KOPT-K1 (cell line): ENCODE measurements around the gene EFCAB6.

Source experiments
- H3K27ac ChIP-seq: fragments of 200-600 bp; sonication (generic); 2 replicates; pipeline ENCODE4 v1.5.1; 2016; ENCODE audit warnings: antibody characterized with exemption, mild to moderate bottlenecking, low read depth, low read length; ENCODE audit not compliant: poor library complexity, severe bottlenecking
- H3K36me3 ChIP-seq: fragments of 200-600 bp; sonication (generic); 2 replicates; pipeline ENCODE4 v1.5.1; 2017; ENCODE audit warnings: antibody characterized with exemption, mild to moderate bottlenecking, low read length, moderate library complexity; ENCODE audit not compliant: insufficient read depth
- H3K9me3 ChIP-seq: fragments of 200-600 bp; sonication (generic); 2 replicates; pipeline ENCODE4 v1.5.1; 2017; ENCODE audit warnings: antibody characterized with exemption, low read length, mild to moderate bottlenecking; ENCODE audit not compliant: insufficient read depth, poor library complexity, severe bottlenecking

Gene EFCAB6

GRCh38 chr22:43817402-43817801 is 5.3 kb upstream of the EFCAB6 start:
- H3K27ac ChIP-seq, result no peak overlapping the region
- no peaks in the 10 kb centered on the region for H3K36me3 ChIP-seq
- H3K9me3 ChIP-seq, result no peaks in the 10 kb centered on the region

DNA sequence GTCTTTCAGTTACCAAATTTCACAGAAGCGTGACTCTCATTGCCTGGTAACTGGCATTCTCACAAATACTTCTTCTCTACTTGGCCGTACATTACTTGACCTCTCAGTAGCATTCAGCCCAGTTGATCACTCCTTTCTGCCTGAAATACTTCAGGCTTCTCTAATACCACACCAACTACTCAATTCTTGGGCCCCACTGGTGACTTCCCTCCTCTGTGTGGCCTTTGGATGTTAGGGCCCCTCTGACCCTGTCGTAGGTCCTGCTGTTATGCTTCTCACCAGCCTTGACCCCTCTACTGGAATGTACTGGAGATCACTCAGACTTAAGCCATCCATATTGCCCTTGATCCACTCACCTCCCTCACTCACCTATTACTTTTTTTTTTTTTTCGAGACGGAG is 2.2 kb upstream of the EFCAB6 start:
- Histone ChIP-seq H3K36me3 (no peaks in the 10 kb centered on the region), H3K9me3 (no peaks in the 10 kb centered on the region), H3K27ac (no peak overlapping the region)

GRCh38 chr22:43812890-43813289 is 785 bp upstream of the EFCAB6 start:
- H3K36me3 ChIP-seq, result no peaks in the 10 kb centered on the region
- H3K27ac ChIP-seq, result no peak overlapping the region
- H3K9me3 ChIP-seq, result no peaks in the 10 kb centered on the region

DNA sequence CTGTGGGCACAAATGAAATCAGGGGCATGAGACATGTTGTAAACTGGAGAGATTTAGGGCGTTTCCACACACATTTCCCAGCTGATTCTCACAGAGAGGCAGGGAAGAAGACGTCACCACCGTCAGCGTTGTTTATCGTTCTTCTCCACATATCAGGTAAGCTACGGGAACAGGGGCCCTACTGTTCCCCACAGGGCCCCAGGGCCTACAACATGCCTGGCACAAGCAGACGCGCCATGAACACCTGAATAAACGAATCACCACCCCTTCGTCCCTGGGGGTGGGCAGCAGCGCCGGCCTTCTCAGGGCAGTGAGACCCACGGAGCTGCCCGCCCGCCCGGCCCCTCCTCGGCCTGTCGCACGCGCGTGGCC is 342 bp downstream of the EFCAB6 start:
- no peak overlapping the region for H3K27ac ChIP-seq
- no peaks in the 10 kb centered on the region for H3K9me3 ChIP-seq
- no peaks in the 10 kb centered on the region for H3K36me3 ChIP-seq

DNA sequence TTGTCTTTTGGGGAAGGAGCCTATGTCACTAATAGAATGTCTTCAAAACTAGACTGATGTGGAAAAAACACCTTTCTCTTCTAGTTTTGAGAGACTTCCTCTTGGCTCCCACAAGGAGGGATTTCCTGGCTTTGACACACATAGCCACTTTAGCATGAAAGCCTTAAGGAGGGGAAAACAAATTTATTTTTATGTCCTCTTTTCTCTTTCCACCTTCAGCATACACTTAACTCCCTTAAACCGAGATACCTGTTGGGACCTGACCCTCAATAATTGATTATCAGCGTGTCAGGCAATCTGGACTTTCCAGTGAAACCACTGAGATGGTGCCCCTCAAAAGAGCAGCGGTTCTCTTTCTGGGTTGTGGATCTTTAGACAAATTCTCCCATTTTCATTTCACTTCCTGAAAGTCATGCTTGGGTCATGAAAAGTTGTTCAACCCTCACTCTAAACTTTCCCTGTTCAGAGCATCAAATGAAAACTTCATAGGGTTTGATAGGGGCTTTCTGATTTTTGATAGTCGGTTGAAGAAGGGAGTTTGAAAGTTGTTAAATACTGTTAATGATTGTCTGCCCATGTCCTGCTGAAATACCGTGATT is 9.1 kb downstream of the EFCAB6 start:
- Histone ChIP-seq H3K36me3 (no peaks in the 10 kb centered on the region), H3K9me3 (peaks cover 6% of the 10 kb centered on the region), H3K27ac (no peak overlapping the region)

DNA sequence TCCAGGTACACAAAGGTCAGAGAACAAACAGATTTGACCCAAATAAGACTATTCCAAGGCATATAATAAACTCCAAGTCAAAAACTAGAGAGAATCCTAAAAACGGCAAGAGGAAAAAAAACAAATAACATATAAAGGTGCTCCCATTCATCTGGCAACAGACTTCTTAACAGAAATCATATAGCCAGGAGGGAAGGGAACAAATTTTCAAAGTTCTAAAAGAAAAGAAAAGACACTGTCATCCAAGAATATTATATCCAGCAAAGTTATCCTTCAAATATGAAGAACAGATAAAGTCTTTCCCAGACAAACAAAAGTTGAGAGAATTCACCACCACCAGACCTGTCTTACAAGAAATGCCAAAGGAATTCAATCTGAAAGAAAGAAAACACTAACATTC is 11.1 kb downstream of the EFCAB6 start:
- H3K27ac ChIP-seq, result no peak overlapping the region
- H3K36me3 ChIP-seq, result no peaks in the 10 kb centered on the region
- peaks cover 6% of the 10 kb centered on the region for H3K9me3 ChIP-seq

DNA sequence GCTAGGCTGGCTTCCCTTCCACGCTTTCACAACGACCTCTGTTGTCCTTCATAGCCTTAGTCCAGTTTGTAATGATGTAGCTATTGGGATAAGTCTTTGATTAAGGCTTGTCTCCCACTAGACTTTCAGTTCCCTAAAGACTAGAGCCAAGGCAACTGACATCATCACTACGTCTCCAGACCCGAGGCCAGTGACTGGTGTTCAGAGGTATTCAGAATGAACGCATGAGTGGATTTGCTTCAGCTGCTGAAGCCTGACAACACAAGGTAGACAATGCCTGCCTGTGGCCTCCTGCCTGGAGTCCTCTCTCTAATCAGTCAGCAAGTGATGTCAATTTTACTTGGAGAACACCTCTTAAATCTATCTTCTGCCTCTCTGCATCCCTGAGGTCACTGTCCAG is 13.6 kb downstream of the EFCAB6 start:
- no peaks in the 10 kb centered on the region for H3K36me3 ChIP-seq
- H3K9me3 ChIP-seq, result peaks cover 6% of the 10 kb centered on the region
- no peak overlapping the region for H3K27ac ChIP-seq

GRCh38 chr22:43796567-43796966 is 15.5 kb downstream of the EFCAB6 start:
- Histone ChIP-seq H3K9me3 (peaks cover 6% of the 10 kb centered on the region), H3K27ac (no peak overlapping the region), H3K36me3 (no peaks in the 10 kb centered on the region)

- Histone ChIP-seq H3K36me3 (no peaks in the 10 kb centered on the region), H3K9me3 (no peaks in the 10 kb centered on the region), H3K27ac (no peak overlapping the region)
These were observed 16.8 kb downstream of the EFCAB6 start for GRCh38 chr22:43795320-43795719.

- Histone ChIP-seq H3K36me3 (no peaks in the 10 kb centered on the region), H3K27ac (no peak overlapping the region), H3K9me3 (no peaks in the 10 kb centered on the region)
These were observed 19.2 kb downstream of the EFCAB6 start for GRCh38 chr22:43792905-43793304.

DNA sequence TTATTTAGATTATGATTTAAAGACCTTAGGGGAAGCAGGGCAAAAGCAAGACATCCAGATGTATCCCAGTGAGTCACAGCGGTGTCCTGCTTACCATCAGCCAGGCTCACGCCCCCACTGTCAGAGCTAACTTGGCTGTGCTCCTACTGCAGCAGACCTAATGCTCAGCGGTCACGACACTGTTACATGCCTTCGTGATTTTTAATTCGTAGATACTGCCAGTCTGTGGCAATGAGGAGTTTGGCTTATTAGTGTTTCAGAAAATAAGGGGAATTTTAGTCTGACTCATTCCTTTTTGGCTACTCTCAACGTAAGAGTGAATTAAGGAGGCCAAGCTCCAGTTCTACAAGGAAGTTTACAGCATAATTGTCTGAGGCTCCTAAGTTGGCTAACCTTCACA is 22.7 kb downstream of the EFCAB6 start:
- Histone ChIP-seq H3K9me3 (no peaks in the 10 kb centered on the region), H3K27ac (no peak overlapping the region), H3K36me3 (no peaks in the 10 kb centered on the region)

DNA sequence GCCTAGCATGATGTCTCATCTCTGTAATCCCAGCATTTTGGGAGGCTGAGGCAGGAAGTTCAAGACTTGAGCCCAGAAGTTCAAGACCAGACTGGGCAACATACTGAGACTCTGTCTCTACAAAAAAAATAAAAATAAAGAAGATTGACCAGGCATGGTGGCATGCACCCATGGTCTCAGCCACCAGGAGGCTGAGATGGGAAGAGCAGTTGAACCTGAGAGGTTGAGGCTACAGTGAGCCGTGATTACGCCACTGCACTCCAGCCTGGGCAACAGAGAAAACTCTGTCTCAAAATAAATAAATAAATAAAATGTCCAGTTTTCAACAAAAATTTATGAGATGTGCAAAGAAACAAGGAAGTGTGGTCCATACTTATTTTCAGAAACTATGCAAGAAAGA is 28.3 kb downstream of the EFCAB6 start:
- no peaks in the 10 kb centered on the region for H3K9me3 ChIP-seq
- no peak overlapping the region for H3K27ac ChIP-seq
- H3K36me3 ChIP-seq, result no peaks in the 10 kb centered on the region

DNA sequence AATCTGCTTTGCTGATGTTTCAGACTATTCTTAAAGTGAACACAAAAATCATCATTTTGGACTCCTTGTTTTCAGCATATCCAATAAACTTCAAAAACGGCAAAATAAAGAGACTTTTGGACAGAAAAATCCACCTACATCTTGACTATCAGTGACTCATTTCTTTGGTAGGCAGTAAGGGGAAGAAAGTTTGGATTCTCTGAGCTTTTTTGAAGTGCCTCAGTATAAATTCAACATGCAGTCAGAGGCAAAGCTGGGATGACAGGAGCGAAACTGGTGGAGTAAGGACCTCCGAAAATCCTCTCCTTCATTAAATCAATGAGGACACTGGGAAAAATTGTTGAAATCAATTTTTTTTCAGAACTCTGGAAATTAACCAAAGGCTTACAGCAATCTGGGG is 29.7 kb downstream of the EFCAB6 start:
- Histone ChIP-seq H3K9me3 (no peaks in the 10 kb centered on the region), H3K36me3 (no peaks in the 10 kb centered on the region), H3K27ac (no peak overlapping the region)

DNA sequence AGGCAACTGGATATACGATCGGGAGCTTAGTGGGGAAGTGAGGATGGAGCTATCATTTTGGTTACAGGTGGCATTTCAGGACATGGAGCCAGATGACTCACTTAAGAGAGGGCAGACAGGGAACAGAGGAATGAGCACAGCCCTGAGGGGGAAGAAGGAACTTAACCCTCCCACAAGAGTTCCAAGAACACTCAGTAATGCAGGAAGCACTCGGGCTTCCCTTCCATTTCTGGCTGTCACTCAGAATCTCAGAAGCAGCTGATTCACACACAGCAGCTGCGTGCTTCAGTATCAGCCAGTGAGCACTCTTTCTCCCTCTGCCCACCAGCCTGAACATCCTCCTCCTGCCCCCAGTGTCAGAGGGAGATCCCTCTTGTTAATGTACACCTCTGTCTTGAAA is 34.8 kb downstream of the EFCAB6 start:
- no peak overlapping the region for H3K27ac ChIP-seq
- H3K9me3 ChIP-seq, result no peaks in the 10 kb centered on the region
- no peaks in the 10 kb centered on the region for H3K36me3 ChIP-seq

DNA sequence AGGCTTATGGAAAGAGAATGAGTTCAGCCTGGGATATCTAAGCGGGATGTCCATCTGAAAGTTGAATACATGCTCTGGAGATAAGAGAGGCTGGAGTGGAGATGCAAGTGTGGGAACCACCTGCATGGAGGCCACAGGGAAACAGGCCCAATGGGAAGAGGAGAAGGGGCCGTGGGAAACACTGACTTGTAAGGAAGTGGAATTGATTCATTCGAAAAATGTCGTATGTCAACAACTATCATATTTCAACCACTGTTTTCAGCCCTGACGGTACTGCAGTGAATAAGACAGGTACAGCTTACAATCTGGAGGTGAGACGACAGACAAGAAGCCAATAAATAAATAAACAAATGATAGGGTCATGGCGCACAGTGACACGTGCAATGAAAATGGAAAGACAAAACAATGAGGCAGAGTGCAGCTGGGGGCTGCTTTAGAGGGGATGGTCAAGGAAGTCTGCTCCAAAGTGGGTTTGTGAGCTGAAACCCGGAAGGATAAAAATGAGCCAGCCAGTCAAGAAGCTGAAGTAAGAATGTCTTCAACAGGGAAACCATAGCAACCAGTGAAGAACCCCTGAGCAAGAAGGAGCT is 35.9 kb downstream of the EFCAB6 start:
- Histone ChIP-seq H3K27ac (no peak overlapping the region), H3K36me3 (no peaks in the 10 kb centered on the region), H3K9me3 (no peaks in the 10 kb centered on the region)

DNA sequence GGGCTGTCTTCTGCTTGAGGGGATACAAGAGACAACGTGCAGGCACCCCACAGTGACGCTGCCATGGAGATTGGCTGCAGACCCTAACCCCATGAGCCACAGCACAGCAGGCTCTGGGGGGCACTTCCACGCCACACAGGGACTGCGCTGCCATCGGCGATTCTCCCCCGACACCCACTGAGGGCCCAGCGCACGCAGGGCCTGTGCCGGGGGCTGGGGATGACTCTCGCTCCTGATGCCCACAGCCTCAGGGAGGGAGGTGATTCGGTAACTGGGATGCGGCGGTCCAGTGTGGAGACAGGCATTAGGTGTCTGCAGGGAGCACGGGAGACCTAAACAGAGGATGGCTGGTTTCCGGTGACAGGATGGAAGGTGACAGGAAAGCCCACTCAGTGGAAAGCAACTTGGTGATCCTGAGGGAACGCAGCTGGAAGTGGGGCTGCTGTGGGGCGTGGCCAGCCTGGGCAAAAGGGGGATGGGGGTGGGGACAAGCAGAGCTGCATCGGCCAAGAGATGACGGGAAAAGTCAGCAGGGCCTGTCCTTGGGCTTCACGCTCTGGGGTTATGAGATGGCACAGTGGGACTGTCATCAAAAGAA is 37.7 kb downstream of the EFCAB6 start:
- no peak overlapping the region for H3K27ac ChIP-seq
- H3K9me3 ChIP-seq, result no peaks in the 10 kb centered on the region
- H3K36me3 ChIP-seq, result no peaks in the 10 kb centered on the region
